Natural killer cell (primary cell): ENCODE results near the gene MTG2. TPM values are rescaled to one million over a fixed set of nuclear protein-coding genes. Genes with fewer than 3 reads are reported as not detected.

Experiments used
- ATAC-seq, 3 donors: fragments of 150-1000 bp in 2 of 3; fragments of 200-7000 bp in 1 of 3; cut with Tn5 transposase; 1 replicate in 1 of 3; 2 replicates in 2 of 3; pipeline ENCODE4 v1.10.0; 2021; ENCODE audit warnings: mild to moderate bottlenecking in 2 of 3, moderate library complexity in 2 of 3
- DNase-seq, 2 donors: peaks; one replicate each; pipeline versions ENCODE4 v3.0.0 to v3.0.0-alpha.2; 2013 to 2021; ENCODE audit warnings: mixed read lengths in 1 of 2
- H3K27ac ChIP-seq: one replicate; pipeline ENCODE4 v1.5.1; 2013; ENCODE audit warnings: mild to moderate bottlenecking, low read length
- H3K27me3 ChIP-seq: one replicate; pipeline ENCODE4 v1.6.1; 2013; ENCODE audit warnings: low read length; ENCODE audit not compliant: control insufficient read depth, insufficient read depth
- H3K36me3 ChIP-seq: one replicate; pipeline ENCODE4 v1.6.1; 2013; ENCODE audit warnings: low read length; ENCODE audit not compliant: control insufficient read depth, insufficient read depth
- H3K4me1 ChIP-seq: one replicate; pipeline ENCODE4 v1.6.1; 2013; ENCODE audit warnings: low read length; ENCODE audit not compliant: control insufficient read depth, insufficient read depth
- H3K4me3 ChIP-seq: one replicate; pipeline ENCODE4 v1.5.1; 2013; ENCODE audit warnings: low read length
- H3K9me3 ChIP-seq: one replicate; pipeline ENCODE4 v1.6.1; 2013; ENCODE audit warnings: low read length; ENCODE audit not compliant: control insufficient read depth, insufficient read depth
- H3K27ac Mint-ChIP-seq, 2 donors: one replicate each; pipeline ENCODE4 v1.8.0; 2022; ENCODE audit warnings: mild to moderate bottlenecking in 2 of 2, mixed read lengths in 2 of 2, moderate library complexity in 1 of 2
- H3K27me3 Mint-ChIP-seq, 2 donors: one replicate each; pipeline ENCODE4 v1.8.0; 2022; ENCODE audit warnings: low read depth in 2 of 2, mixed read lengths in 2 of 2
- H3K36me3 Mint-ChIP-seq: one replicate; pipeline ENCODE4 v1.8.0; 2022; ENCODE audit warnings: mixed read lengths
- H3K4me1 Mint-ChIP-seq, 2 donors: one replicate each; pipeline ENCODE4 v1.8.0; 2022; ENCODE audit warnings: mixed read lengths in 2 of 2
- H3K4me3 Mint-ChIP-seq: one replicate; pipeline ENCODE4 v1.8.0; 2022; ENCODE audit warnings: mild to moderate bottlenecking, moderate library complexity, mixed read lengths
- H3K9me3 Mint-ChIP-seq, 2 donors: one replicate each; pipeline ENCODE4 v1.8.0; 2022; ENCODE audit warnings: mixed read lengths in 2 of 2
- CTCF ChIP-seq: fragments of 200-600 bp; IDR thresholded peaks from one replicate; pipeline ENCODE4 v1.8.0; 2022; ENCODE audit warnings: antibody characterized with exemption
- WGBS: methylation state at CpG from one replicate; pipeline ENCODE4 v1.1.7; 2013; ENCODE audit warnings: missing lambda C conversion rate; ENCODE audit not compliant: insufficient coverage; 5-methylcytosine and 5-hydroxymethylcytosine counted together
- intact Hi-C: fragments of 100-400 bp; cut with micrococcal nuclease; formaldehyde crosslinking; loops from one replicate; pipeline ENCODE4 v1.14.2; 2022
- total RNA-seq, 4 donors: library from RNA; stranded (reverse); fragments of 120-200 nt in 1 of 4; gene quantifications; one replicate each; pipeline versions ENCODE4 v1.2.3 to v1.2.4, GENCODE V29; 2013 to 2022

Gene MTG2
- total RNA-seq, 3 donors from 2014 or later (not counting 1 experiment from before 2014, with no cell fraction given): 16.8 to 25.8 (median 25.3) TPM

- 6% methylated on average over 38 of the region's 46 CpGs for WGBS
- H3K27me3 Mint-ChIP-seq: peaks cover 29 to 45% of the 10 kb centered on the region in 2 donors
- no peak overlapping the region for H3K27ac Mint-ChIP-seq
- H3K9me3 ChIP-seq: no peaks in the 10 kb centered on the region
- peaks cover 6% of the 10 kb centered on the region for H3K4me1 ChIP-seq
- DNase-seq (no peak), ATAC-seq (no peak)
- no peaks in the 10 kb centered on the region for H3K36me3 ChIP-seq
- no peaks in the 10 kb centered on the region for H3K9me3 Mint-ChIP-seq
- H3K4me3 Mint-ChIP-seq: peak overlapping the region; percentile 25
- H3K27ac ChIP-seq: no peak overlapping the region
- peaks cover 31% of the 10 kb centered on the region for H3K27me3 ChIP-seq
- intact Hi-C loops: no loop called here
- no peaks in the 10 kb centered on the region for H3K36me3 Mint-ChIP-seq
- no peak for TF ChIP-seq CTCF
- H3K4me1 Mint-ChIP-seq: peaks cover 0 to 4% of the 10 kb centered on the region in 2 donors
- H3K4me3 ChIP-seq: no peak overlapping the region
These were observed 38.1 kb downstream of the MTG2 start for GRCh38 chr20:62220666-62221568.

- Histone ChIP-seq H3K27me3 (peaks cover 31% of the 10 kb centered on the region), H3K27ac (no peak overlapping the region), H3K9me3 (no peaks in the 10 kb centered on the region), H3K36me3 (no peaks in the 10 kb centered on the region), H3K4me3 (no peak overlapping the region), H3K4me1 (peaks cover 6% of the 10 kb centered on the region)
- Mint-ChIP-seq H3K4me1 (peaks cover 0 to 4% of the 10 kb centered on the region in 2 donors), H3K27ac (no peak overlapping the region), H3K27me3 (peaks cover 29 to 45% of the 10 kb centered on the region in 2 donors), H3K36me3 (no peaks in the 10 kb centered on the region), H3K4me3 (no peak overlapping the region), H3K9me3 (no peaks in the 10 kb centered on the region)
- no peak for DNase-seq
- no peak for ATAC-seq
- intact Hi-C loops: no loop called here
- 89% methylated on average over 18 of the region's 18 CpGs for WGBS
- no peak for TF ChIP-seq CTCF
These were observed 39.5 kb downstream of the MTG2 start for GRCh38 chr20:62222266-62222850.

- ATAC-seq (no peak), DNase-seq (no peak)
- Mint-ChIP-seq H3K27ac (no peak overlapping the region), H3K4me3 (no peak overlapping the region), H3K36me3 (no peaks in the 10 kb centered on the region), H3K4me1 (peaks cover 0 to 4% of the 10 kb centered on the region in 2 donors), H3K27me3 (peaks cover 29 to 43% of the 10 kb centered on the region in 2 donors), H3K9me3 (no peaks in the 10 kb centered on the region)
- TF ChIP-seq CTCF: no peak
- intact Hi-C loops: no loop called here
- Histone ChIP-seq H3K36me3 (no peaks in the 10 kb centered on the region), H3K27ac (no peak overlapping the region), H3K27me3 (peaks cover 31% of the 10 kb centered on the region), H3K4me3 (no peak overlapping the region), H3K9me3 (no peaks in the 10 kb centered on the region), H3K4me1 (peaks cover 6% of the 10 kb centered on the region)
- 77% methylated on average over 13 of the region's 13 CpGs for WGBS
These were observed 40.1 kb downstream of the MTG2 start for GRCh38 chr20:62222972-62223371.
